AG04449 (cell line): ENCODE data around the gene TSSK1B.

ENCODE experiments used
- CTCF ChIA-PET: fragments of 350-600 bp; formaldehyde crosslinking; extraction: SDS; loops from one replicate; lab custom pipeline; 2021; ENCODE audit warnings: antibody characterized with exemption; lab: Yijun Ruan, JAX
- POLR2A ChIA-PET: fragments of 400-600, 350-600 bp; formaldehyde crosslinking; extraction: SDS; loops from one replicate; lab custom pipeline; 2020; ENCODE audit warnings: antibody characterized with exemption, inconsistent platforms; lab: Yijun Ruan, JAX
- DNase-seq: peaks from one replicate; pipeline ENCODE4 v3.0.0-alpha.2; 2010; ENCODE audit warnings: low read depth, low spot score
- H3K4me3 ChIP-seq: 2 replicates; pipeline ENCODE4 v1.5.1; 2011; ENCODE audit warnings: low read depth, mild to moderate bottlenecking, control low read depth, low read length
- CTCF ChIP-seq: IDR thresholded peaks from one replicate; pipeline ENCODE4 v1.5.1; 2011; ENCODE audit warnings: mild to moderate bottlenecking, moderate library complexity, low read length, control low read depth, inconsistent platforms; ENCODE audit not compliant: insufficient read depth; ENCODE audit errors: missing control alignments

TSSK1B gene

GRCh38 chr5:113446358-113446927 is 11.7 kb upstream of the TSSK1B start:
- TF ChIP-seq CTCF, result no peak
- H3K4me3 ChIP-seq, result no peak overlapping the region
- ChIA-PET CTCF (no interaction called here), POLR2A (no interaction called here)
- DNase-seq, result no peak

- no peak overlapping the region for H3K4me3 ChIP-seq
- ChIA-PET POLR2A (no interaction called here), CTCF (no interaction called here)
- no peak for TF ChIP-seq CTCF
- DNase-seq, result no peak
Observed at GRCh38 chr5:113437111-113437510, 2.3 kb upstream of the TSSK1B start.

GRCh38 chr5:113435575-113435974 is 786 bp upstream of the TSSK1B start:
- ChIA-PET CTCF (no interaction called here), POLR2A (no interaction called here)
- TF ChIP-seq CTCF, result no peak
- DNase-seq, result no peak
- no peak overlapping the region for H3K4me3 ChIP-seq

GRCh38 chr5:113433862-113434612 is 752 bp downstream of the TSSK1B start:
- DNase-seq, result no peak
- no peak for TF ChIP-seq CTCF
- ChIA-PET CTCF (no interaction called here), POLR2A (no interaction called here)
- no peak overlapping the region for H3K4me3 ChIP-seq

- TF ChIP-seq CTCF, result no peak
- POLR2A ChIA-PET, result no interaction called here
- DNase-seq, result no peak
- CTCF ChIA-PET, result no interaction called here
- no peak overlapping the region for H3K4me3 ChIP-seq
Observed at GRCh38 chr5:113433071-113433470, 1.7 kb downstream of the TSSK1B start.

- DNase-seq, result no peak
- POLR2A ChIA-PET, result no interaction called here
- CTCF ChIA-PET, result interaction anchor here (1.5 kb wide), 1 partner anchor 48 kb away, joined by 3 read pairs; no protein-coding TSS in a partner anchor
- H3K4me3 ChIP-seq, result no peak overlapping the region
- TF ChIP-seq CTCF, result no peak
Observed at GRCh38 chr5:113427871-113428574, 6.8 kb downstream of the TSSK1B start.
